ENCODE measurements around the gene CTNNBIP1.
"Not testable (repeated sequence)": the region's sequence is repeated elsewhere in the genome, so short reads cannot be mapped to it uniquely, and the experiment has no call there.

CTNNBIP1 gene

DNA sequence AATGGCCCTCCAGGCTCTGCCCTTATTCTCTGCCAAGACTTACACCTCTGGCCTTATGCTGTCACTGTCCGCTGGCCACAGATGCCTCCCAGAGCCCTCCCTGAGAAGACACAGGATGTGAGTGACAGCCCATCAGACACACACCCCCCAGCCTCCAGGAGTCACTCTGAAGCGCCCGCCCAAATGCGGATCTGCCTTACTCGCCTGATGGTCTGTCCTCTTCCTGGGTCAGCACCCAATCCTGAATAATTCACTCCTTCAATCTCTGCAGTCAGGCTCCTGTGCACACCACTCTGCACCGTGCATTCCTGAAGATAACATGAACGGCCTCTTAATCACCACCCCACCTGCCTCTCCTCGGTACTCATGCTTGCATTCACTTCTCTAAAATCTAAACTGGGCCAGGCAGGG is 101.0 kb downstream of the CTNNBIP1 start:
- H3K4me3 ChIP-seq (ENCODE audit: low read depth, low read length): no peak overlapping the region

DNA sequence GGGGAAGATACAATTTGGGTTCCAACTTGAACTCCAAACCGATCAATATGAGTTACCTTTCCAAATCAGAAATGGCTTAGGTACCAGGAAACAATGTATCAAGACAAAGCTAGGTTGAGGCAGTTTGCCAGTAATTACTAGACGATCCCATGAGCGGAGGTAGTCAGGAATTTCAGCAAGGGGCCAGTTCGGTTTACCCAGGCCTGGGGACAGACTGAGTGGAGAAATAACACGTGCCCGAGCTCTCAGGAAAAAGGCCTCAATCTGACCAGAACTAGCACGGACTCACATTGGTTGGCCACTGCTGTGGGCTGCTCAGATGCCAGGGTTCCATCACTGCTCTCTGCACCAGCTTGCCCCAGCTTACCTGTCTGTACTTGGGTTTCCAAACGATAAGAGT is 101.6 kb downstream of the CTNNBIP1 start:
- TF ChIP-seq, protein P1, sequence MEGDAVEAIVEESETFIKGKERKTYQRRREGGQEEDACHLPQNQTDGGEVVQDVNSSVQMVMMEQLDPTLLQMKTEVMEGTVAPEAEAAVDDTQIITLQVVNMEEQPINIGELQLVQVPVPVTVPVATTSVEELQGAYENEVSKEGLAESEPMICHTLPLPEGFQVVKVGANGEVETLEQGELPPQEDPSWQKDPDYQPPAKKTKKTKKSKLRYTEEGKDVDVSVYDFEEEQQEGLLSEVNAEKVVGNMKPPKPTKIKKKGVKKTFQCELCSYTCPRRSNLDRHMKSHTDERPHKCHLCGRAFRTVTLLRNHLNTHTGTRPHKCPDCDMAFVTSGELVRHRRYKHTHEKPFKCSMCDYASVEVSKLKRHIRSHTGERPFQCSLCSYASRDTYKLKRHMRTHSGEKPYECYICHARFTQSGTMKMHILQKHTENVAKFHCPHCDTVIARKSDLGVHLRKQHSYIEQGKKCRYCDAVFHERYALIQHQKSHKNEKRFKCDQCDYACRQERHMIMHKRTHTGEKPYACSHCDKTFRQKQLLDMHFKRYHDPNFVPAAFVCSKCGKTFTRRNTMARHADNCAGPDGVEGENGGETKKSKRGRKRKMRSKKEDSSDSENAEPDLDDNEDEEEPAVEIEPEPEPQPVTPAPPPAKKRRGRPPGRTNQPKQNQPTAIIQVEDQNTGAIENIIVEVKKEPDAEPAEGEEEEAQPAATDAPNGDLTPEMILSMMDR (IDR thresholded peaks at IDR 0.05; ENCODE audit: low read depth, low read length, missing control alignments): no peak

More for the DNA sequence above, 101.0 kb downstream of the CTNNBIP1 start:
- DNase-seq: no peak
- H3K27me3 ChIP-seq (replicated peaks): no peaks in the 10 kb centered on the region
- in situ Hi-C loops (cut with HindIII; ENCODE audit: low pct_ligation_motif_present, low sequenced_read_pairs): no loop called here
- H3K36me3 ChIP-seq (replicated peaks): no peaks in the 10 kb centered on the region
- TF ChIP-seq, protein P1 (IDR thresholded peaks at IDR 0.05; ENCODE audit: low read depth, low read length, missing control alignments): no peak
- no peak overlapping the region for H3K27ac ChIP-seq

DNA sequence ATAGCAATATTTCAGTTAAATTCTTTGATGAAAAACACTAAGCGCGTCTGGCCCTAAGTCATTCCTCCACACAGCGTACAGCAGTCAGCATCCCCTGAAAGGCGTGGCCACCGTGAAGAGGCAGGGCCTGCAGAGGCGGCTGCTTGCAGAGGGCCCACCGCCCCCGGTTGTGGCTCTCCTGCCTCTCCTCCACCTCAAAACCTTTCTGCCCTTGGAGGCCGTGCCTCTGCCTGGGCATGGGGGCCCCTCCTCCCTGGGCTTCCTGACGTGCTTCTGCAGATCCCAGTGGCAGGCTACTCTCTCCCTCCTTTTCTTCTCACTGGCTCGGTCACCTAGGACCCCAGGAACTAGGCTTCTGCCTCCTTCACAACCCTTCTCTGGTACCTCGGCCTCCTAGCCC is 102.5 kb downstream of the CTNNBIP1 start:
- DNase-seq: no peak
- H3K27me3 ChIP-seq (replicated peaks): no peaks in the 10 kb centered on the region
- TF ChIP-seq, protein P1 (IDR thresholded peaks at IDR 0.05; ENCODE audit: low read depth, low read length, missing control alignments): no peak
- in situ Hi-C loops (cut with HindIII; ENCODE audit: low pct_ligation_motif_present, low sequenced_read_pairs): no loop called here
- H3K36me3 ChIP-seq (replicated peaks): no peaks in the 10 kb centered on the region
- no peak overlapping the region for H3K27ac ChIP-seq
- no peak overlapping the region for H3K4me3 ChIP-seq (ENCODE audit: low read depth, low read length)

More for the DNA sequence above, 101.6 kb downstream of the CTNNBIP1 start:
- Histone ChIP-seq H3K36me3 (replicated peaks) (no peaks in the 10 kb centered on the region), H3K4me3 (ENCODE audit: low read depth, low read length) (no peak overlapping the region), H3K27me3 (replicated peaks) (no peaks in the 10 kb centered on the region), H3K27ac (no peak overlapping the region)
- no peak for DNase-seq
- in situ Hi-C loops (cut with HindIII; ENCODE audit: low pct_ligation_motif_present, low sequenced_read_pairs): no loop called here

DNA sequence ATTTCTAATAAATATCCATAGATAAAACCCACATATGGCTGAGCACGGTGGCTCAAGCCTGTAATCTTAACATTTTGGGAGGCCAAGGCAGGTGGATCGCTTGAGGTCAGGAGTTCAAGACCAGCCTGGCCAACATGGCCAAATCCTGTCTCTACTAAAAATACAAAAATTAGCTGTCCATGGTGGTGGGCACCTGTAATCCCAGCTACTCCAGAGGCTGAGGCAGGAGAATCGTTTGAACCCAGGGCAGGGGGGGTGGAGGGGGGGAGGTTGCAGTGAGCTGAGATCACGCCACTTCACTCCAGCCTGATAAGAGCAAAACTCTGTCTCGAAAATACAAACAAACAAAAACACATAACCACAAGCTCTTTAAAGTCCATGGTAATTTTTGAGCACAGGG is 104.1 kb downstream of the CTNNBIP1 start:
- H3K4me3 ChIP-seq (ENCODE audit: low read depth, low read length); in situ Hi-C loops (cut with HindIII; ENCODE audit: low pct_ligation_motif_present, low sequenced_read_pairs); DNase-seq; H3K27ac ChIP-seq; H3K36me3 ChIP-seq (replicated peaks); H3K27me3 ChIP-seq (replicated peaks): not testable (repeated sequence)

DNA sequence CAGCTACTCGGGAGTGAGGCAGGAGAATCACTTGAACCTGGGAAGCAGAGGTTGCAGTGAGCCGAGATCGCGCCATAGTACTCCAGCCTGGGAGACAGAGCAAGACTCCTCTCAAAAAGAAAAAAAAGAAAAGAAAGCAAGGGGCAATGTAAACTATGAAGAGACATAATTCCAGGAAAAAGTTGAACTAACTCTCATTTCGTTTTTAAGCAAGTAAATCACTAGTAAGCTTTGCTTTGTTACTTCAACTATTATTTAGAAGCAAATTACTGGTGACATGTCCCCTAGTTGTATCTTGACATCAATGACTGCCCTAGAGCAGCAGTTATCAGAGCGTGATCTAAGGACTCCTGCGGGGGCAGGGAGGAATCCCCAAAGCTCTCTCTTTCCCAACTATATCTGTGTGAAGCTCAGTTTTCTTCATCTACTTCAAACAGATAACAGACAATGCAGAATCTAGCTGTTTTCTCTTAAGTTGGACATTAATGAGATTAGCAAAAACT is 105.0 kb downstream of the CTNNBIP1 start:
- no peak overlapping the region for H3K27ac ChIP-seq
- H3K27me3 ChIP-seq (replicated peaks): no peaks in the 10 kb centered on the region
- TF ChIP-seq, protein P1 (IDR thresholded peaks at IDR 0.05; ENCODE audit: low read depth, low read length, missing control alignments): no peak
- in situ Hi-C loops (cut with HindIII; ENCODE audit: low pct_ligation_motif_present, low sequenced_read_pairs): no loop called here
- H3K4me3 ChIP-seq (ENCODE audit: low read depth, low read length): no peak overlapping the region
- no peak for DNase-seq
- H3K36me3 ChIP-seq (replicated peaks): no peaks in the 10 kb centered on the region

DNA sequence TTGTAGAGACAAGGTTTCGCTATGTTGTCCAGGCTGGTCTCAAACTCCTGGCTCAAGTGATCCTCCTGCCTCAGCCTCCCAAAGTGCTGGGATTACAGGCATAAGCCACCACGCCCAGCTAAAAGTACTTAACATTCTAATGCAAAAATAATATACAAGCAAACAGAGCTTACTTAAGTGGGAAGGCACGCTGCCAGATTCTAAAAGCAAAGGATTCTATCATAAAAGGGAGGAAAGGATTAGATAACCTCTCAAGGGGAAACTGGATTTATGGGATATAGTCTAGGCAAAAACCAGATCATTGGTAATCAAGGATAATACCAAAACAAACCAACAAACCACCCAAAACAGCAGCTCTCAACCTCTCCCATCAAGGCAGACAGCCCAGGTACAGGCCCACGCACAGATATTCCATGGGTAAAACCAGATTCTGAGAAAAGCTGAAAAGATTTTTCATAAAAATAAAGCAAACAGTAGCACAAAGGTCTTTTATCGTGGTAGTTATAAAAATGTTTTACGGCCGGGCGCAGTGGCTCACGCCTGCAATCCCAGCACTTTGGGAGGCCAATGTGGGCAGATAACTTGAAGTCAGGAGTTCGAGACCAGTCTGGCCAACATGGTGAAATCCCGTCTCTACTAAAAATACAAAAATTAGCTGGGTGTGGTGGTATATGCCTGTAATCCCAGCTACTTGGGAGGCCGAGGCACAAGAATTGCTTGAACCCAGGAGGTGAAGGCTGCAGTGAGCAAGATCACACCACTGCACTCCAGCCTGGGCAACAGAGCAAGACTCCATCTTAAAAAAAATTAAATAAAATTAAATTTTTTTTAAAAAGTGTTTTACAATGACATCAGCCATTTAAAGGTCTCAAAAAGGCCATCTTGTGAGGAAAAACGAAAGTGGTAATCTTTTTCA is 106.8 kb downstream of the CTNNBIP1 start:
- H3K27ac ChIP-seq; in situ Hi-C loops (cut with HindIII; ENCODE audit: low pct_ligation_motif_present, low sequenced_read_pairs); H3K36me3 ChIP-seq (replicated peaks); DNase-seq; H3K27me3 ChIP-seq (replicated peaks); H3K4me3 ChIP-seq (ENCODE audit: low read depth, low read length): not testable (repeated sequence)

Data from brain microvascular endothelial cell (primary cell).